Thyroid gland (tissue), 4 donors: Measurements from ENCODE around the gene NCOA3.

ENCODE experiments used
- CTCF ChIP-seq, 6 experiments: fragments of 200-600 bp in 3 of 6; fragments of 450-650 bp in 3 of 6; sonication (generic) in 3 of 6; IDR thresholded peaks; one replicate each; pipeline ENCODE4 v1.5.1; 2016 to 2019; ENCODE audit warnings: antibody characterized with exemption in 6 of 6, mild to moderate bottlenecking in 2 of 6, inconsistent platforms in 1 of 6, moderate library complexity in 1 of 6
- POLR2A ChIP-seq, 2 donors: fragments of 450-650 bp; IDR thresholded peaks; one replicate each; pipeline ENCODE4 v1.6.1; 2017; ENCODE audit warnings: antibody characterized with exemption in 2 of 2, mild to moderate bottlenecking in 2 of 2, moderate library complexity in 1 of 2

DNA sequence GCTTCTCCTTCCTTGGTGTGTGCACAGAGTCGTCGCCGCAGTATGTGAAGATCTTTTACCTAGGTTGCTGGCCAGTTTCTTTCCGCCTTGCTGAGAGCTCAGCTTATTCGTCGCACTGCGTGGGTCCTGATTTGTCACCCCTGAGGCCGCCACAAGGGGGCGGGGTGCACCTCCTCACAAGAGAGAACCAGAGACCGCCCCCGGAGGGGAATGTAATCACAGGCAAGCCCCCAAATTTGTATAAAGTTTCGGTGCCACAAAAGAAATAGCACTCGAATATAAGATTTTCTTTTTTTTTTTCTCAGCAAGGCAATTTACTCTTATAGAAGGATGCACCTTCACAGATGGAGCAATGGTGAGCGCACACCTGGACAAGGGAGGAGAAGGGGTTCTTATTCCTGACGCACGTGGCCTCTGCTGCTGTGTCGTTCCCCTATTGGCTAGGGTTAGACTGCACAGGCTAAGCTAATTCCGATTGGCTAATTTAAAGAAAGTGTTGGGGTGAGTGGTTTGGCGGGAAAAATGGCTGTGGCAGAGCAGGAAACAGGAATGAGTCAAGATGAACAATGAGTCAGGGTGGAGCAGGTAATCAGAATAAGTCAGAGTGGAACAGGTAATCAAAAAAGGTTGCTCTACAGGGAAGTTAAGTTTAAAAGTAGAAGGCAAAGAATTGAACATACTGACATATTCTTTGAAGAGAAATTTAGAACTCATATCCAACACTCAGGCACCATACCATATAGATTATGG is 19.5 kb downstream of the NCOA3 start:
- TF ChIP-seq CTCF (IDR thresholded peaks at IDR 0.05) (no peak), POLR2A (IDR thresholded peaks at IDR 0.05) (no peak)
